DOHH2 (cell line): Measurements from ENCODE around the gene PAOX.

ENCODE experiments used
- EZH2phosphoT487 ChIP-seq: fragments of 200-600 bp; sonication (generic); IDR thresholded peaks from 2 replicates; pipeline ENCODE4 v1.6.1; 2017; ENCODE audit warnings: borderline replicate concordance, mild to moderate bottlenecking, antibody characterized with exemption, low read length, moderate library complexity, mixed read lengths
- TF ChIP-seq, protein P1 (sequence below): fragments of 200-600 bp; sonication (generic); IDR thresholded peaks from one replicate; pipeline ENCODE4 v1.5.1; 2014; ENCODE audit warnings: antibody characterized with exemption, mild to moderate bottlenecking, low read depth, low read length; ENCODE audit not compliant: poor library complexity, severe bottlenecking

- TF ChIP-seq, protein P1, sequence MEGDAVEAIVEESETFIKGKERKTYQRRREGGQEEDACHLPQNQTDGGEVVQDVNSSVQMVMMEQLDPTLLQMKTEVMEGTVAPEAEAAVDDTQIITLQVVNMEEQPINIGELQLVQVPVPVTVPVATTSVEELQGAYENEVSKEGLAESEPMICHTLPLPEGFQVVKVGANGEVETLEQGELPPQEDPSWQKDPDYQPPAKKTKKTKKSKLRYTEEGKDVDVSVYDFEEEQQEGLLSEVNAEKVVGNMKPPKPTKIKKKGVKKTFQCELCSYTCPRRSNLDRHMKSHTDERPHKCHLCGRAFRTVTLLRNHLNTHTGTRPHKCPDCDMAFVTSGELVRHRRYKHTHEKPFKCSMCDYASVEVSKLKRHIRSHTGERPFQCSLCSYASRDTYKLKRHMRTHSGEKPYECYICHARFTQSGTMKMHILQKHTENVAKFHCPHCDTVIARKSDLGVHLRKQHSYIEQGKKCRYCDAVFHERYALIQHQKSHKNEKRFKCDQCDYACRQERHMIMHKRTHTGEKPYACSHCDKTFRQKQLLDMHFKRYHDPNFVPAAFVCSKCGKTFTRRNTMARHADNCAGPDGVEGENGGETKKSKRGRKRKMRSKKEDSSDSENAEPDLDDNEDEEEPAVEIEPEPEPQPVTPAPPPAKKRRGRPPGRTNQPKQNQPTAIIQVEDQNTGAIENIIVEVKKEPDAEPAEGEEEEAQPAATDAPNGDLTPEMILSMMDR, result no peak
- TF ChIP-seq EZH2phosphoT487, result no peak
These were observed 28.1 kb upstream of the PAOX start for GRCh38 chr10:133350950-133351329.
